ENCODE data around the gene LPCAT1. TPM values are rescaled to one million over a fixed set of nuclear protein-coding genes. Genes with fewer than 3 reads are reported as not detected.

LPCAT1 gene
- total and polyA plus RNA-seq, 2 of the 13 experiments (the other 11 are each of a cell fraction or from before 2014, with no cell fraction given) = 29.8 to 90.6 TPM

GRCh38 chr5:1506242-1507013 is 17.3 kb downstream of the LPCAT1 start (continued):
- TF ChIP-seq ZNF574 (CRISPR knock-in tag; IDR thresholded peaks at IDR 0.05) (no peak), AGO2 (optimal IDR thresholded peaks at IDR 0.05; ENCODE audit: low read depth, low read length) (peak; percentile 4)

GRCh38 chr5:1505506-1506241 is 18.1 kb downstream of the LPCAT1 start:
- no peak overlapping the region for H3K9ac ChIP-seq (ENCODE audit: insufficient read depth, low read depth, low read length)
- H3K36me3 ChIP-seq (replicated peaks in 1 of 2; ENCODE audit: control insufficient read depth in 1 of 2, insufficient read depth in 2 of 2, low read length in 2 of 2) = peaks cover 17 to 35% of the 10 kb centered on the region in 2 experiments
- DNase-seq (ENCODE audit: low spot score) (no peak), FAIRE-seq (no peak), ATAC-seq (no peak)
- no peaks in the 10 kb centered on the region for H3K4me1 ChIP-seq (ENCODE audit: insufficient read depth, low read length)
- ChIA-PET POLR2A (no interaction called here), CTCF (ENCODE audit: low intra/inter-chr PET ratio, low total read pairs) (no interaction called here)
- H3K27me3 ChIP-seq (ENCODE audit: control insufficient read depth in 1 of 2, insufficient read depth in 2 of 2, low read length in 2 of 2) = no peaks in the 10 kb centered on the region
- no peak overlapping the region for H3K4me3 ChIP-seq (replicated peaks in 1 of 3; ENCODE audit: insufficient read depth in 1 of 3, low read depth in 2 of 3, low read length in 3 of 3)
- H4K20me1 ChIP-seq (ENCODE audit: insufficient read depth, low read length) = peaks cover 89% of the 10 kb centered on the region
- BruUV-seq (replicated peaks) = no TSS peak
- no peak overlapping the region for H3K27ac ChIP-seq (ENCODE audit: extremely low read length, insufficient read depth, low read length)
- H3K4me2 ChIP-seq (ENCODE audit: low read depth, low read length) = no peak overlapping the region
- peaks cover 87% of the 10 kb centered on the region for H3K79me2 ChIP-seq (ENCODE audit: insufficient read depth, low read length)
- WGBS (ENCODE audit: low lambda C conversion rate) = 96% methylated on average over 15 of the region's 24 CpGs
- intact Hi-C loops (cut with micrococcal nuclease; ENCODE audit: unreplicated experiment) (no loop called here), in situ Hi-C loops (cut with HindIII; ENCODE audit: extremely low pct_ligation_motif_present, low pct_unique_long_range_greater_than_20kb) (loop anchor here (25.0 kb wide), 1 partner anchor 132 kb away; no protein-coding TSS in a partner anchor)
- TF ChIP-seq ZMYM3 (CRISPR knock-in tag; IDR thresholded peaks at IDR 0.05) = no peak
- TF ChIP-seq ZNF225 (CRISPR knock-in tag; IDR thresholded peaks at IDR 0.05) = no peak
- peak; percentile 50 for TF ChIP-seq AGO2 (optimal IDR thresholded peaks at IDR 0.05; ENCODE audit: low read depth, low read length)
- TF ChIP-seq, protein P1, sequence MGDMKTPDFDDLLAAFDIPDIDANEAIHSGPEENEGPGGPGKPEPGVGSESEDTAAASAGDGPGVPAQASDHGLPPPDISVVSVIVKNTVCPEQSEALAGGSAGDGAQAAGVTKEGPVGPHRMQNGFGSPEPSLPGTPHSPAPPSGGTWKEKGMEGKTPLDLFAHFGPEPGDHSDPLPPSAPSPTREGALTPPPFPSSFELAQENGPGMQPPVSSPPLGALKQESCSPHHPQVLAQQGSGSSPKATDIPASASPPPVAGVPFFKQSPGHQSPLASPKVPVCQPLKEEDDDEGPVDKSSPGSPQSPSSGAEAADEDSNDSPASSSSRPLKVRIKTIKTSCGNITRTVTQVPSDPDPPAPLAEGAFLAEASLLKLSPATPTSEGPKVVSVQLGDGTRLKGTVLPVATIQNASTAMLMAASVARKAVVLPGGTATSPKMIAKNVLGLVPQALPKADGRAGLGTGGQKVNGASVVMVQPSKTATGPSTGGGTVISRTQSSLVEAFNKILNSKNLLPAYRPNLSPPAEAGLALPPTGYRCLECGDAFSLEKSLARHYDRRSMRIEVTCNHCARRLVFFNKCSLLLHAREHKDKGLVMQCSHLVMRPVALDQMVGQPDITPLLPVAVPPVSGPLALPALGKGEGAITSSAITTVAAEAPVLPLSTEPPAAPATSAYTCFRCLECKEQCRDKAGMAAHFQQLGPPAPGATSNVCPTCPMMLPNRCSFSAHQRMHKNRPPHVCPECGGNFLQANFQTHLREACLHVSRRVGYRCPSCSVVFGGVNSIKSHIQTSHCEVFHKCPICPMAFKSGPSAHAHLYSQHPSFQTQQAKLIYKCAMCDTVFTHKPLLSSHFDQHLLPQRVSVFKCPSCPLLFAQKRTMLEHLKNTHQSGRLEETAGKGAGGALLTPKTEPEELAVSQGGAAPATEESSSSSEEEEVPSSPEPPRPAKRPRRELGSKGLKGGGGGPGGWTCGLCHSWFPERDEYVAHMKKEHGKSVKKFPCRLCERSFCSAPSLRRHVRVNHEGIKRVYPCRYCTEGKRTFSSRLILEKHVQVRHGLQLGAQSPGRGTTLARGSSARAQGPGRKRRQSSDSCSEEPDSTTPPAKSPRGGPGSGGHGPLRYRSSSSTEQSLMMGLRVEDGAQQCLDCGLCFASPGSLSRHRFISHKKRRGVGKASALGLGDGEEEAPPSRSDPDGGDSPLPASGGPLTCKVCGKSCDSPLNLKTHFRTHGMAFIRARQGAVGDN (CRISPR knock-in tag; IDR thresholded peaks at IDR 0.05) = 0 out of 2 replicates have a peak, but pooled peaks have one; percentile 12
- no peak for TF ChIP-seq ZNF20 (CRISPR knock-in tag; IDR thresholded peaks at IDR 0.05)
- TF ChIP-seq ZNF816 (CRISPR knock-in tag; IDR thresholded peaks at IDR 0.05; ENCODE audit: borderline replicate concordance) = no peak
- no peak overlapping the region for H2AFZ ChIP-seq (ENCODE audit: low read length)
- no peaks in the 10 kb centered on the region for H3K9me3 ChIP-seq (ENCODE audit: low read length)

Data from HepG2 (cell line).